HG02885 (cell line): ENCODE data around the gene NRP1.

Experiments used
- ATAC-seq: cut with Tn5 transposase; IDR thresholded peaks from one replicate; pipeline ENCODE4 v1.9.1; 2021; ENCODE audit warnings: mild to moderate bottlenecking; ENCODE audit not compliant: unreplicated experiment, poor library complexity

The NRP1 gene

GRCh38 chr10:33243703-33244102, 90.8 kb downstream of the NRP1 start:
- no peak for ATAC-seq

- no peak for ATAC-seq
Measured at GRCh38 chr10:33242931-33243330, 91.5 kb downstream of the NRP1 start.

- no peak for ATAC-seq
Measured at GRCh38 chr10:33241351-33241750, 93.1 kb downstream of the NRP1 start.

DNA sequence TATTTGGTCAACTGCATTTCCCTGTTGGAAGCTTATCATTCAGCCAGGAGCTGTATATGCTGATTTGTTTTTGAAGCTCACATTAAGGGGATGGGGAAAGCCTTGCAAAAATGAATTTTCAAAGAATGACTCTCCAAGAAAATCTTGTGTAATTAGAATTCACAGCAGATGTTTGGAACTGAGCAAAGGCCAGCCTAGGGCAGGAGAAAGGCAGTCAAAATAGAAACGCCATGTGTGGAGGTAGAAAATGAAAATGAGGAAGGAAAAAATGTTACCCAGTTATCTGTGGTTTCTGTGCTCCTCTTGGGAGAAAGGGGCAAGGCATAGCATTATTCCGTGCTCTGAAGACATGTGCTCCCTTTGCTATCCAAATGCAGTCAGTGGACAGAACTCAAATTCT, 93.5 kb downstream of the NRP1 start:
- ATAC-seq: no peak

DNA sequence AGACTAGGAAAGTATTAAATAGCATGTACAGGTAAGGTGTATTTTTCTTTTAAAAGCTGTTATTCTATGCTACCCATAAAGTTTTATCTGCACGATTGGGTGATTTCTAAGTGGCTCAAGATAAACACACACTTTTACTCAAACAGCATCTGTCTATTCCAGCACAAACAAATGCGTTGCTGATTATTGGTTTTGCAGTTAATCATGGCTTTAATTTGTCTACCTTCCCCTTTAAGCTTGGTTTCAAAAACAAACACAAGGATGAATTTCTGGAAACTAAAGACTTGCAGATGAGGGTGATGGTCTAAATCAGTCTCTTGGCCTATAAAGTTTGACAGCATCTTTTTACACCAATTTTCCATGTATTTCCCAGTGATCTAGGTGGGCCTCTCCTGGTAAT, 94.2 kb downstream of the NRP1 start:
- ATAC-seq: no peak

DNA sequence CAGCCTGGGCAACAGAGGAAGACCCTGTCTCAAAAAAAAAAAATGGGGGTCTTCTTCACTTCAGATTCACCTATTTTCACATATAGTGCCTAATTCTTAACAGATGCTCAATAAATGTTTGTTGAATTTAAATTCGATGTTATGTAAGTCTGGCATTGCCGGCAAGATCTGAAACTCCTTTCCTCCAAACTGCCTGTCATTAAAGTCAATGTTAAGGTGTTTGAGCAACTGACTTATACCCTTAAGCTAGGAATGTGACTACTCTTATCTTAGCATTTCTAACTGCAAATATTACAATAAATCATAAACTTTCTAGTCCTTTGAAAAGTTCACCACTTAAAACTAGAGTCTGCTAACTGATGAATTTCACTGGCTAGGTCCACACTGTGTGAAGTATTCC, 95.2 kb downstream of the NRP1 start:
- ATAC-seq: no peak

GRCh38 chr10:33238643-33239042, 95.8 kb downstream of the NRP1 start:
- no peak for ATAC-seq

GRCh38 chr10:33237736-33238624, 96.5 kb downstream of the NRP1 start:
- ATAC-seq: no peak

- no peak for ATAC-seq
Measured at GRCh38 chr10:33236916-33237315, 97.6 kb downstream of the NRP1 start.

- no peak for ATAC-seq
Measured at GRCh38 chr10:33235951-33236350, 98.5 kb downstream of the NRP1 start.

DNA sequence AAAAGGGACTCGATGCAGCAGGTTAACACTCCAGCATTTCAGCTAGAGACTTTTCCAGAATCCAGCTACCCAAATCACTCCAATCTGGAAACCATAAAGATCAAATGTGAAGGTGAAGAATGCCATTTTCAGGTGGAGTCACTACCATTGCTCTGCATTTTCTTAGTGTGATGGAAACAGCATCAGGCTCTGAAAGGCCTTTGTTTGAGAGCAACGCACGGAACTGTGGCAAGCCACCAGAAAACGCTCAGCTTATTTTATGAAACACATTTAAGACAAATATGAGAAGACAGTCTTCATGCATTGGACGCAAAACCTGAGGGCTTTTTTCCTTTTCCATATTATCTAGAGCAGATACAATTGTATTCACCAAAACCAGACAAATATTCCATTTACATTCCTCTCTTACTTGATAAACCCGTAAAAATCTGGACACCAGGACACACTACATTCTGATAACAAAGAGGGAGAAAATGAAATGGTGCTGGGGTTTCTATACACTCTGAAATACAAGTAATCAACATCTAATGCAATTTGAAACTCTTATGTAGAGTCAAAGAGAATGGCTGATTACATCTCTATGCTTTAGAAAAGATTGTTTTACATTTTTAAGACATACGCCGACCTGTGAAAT, 99.1 kb downstream of the NRP1 start:
- ATAC-seq: no peak

GRCh38 chr10:33234831-33235237, 99.6 kb downstream of the NRP1 start:
- no peak for ATAC-seq

GRCh38 chr10:33233635-33234034, 100.8 kb downstream of the NRP1 start:
- no peak for ATAC-seq

DNA sequence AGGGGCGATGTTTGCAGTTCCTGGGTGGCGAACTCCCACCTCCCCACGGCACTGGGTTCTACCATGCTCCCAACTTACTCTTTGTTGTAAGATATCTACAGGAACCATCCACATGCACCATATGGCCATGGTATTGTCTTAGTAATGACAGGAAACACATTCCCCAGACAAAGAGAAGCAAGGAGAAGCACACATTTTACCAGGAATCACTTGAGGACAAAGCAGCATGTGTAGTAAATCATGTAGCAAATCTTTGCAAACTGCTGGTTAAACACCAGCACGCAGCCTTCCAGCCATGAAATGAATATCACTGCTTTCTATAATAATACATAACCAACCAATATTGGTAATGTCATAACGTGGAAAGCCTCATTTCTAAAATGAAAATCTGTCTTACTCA, 101.2 kb downstream of the NRP1 start:
- no peak for ATAC-seq

- no peak for ATAC-seq
Measured at GRCh38 chr10:33231621-33232350, 102.7 kb downstream of the NRP1 start.

DNA sequence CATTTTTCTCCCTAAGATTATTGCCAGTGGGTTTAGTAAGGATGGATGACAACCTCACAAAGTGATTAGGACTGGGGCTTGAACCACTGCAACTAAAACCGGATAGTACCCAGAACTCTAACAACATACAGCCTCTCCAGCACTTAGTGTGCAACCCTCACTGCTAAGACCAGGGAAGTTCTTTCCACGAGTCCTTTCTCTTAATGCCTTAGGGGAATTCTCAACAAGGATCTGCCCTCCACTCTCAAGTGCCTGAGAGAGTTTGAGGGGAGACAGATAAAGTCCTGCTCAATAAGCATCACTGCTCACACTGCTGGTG, 104.6 kb downstream of the NRP1 start:
- ATAC-seq: no peak

- ATAC-seq: no peak
Measured at GRCh38 chr10:33229252-33229948, 105.1 kb downstream of the NRP1 start.

GRCh38 chr10:33228426-33228825, 106.0 kb downstream of the NRP1 start:
- ATAC-seq: no peak

- ATAC-seq: no peak
Measured at GRCh38 chr10:33227489-33227888, 107.0 kb downstream of the NRP1 start.

DNA sequence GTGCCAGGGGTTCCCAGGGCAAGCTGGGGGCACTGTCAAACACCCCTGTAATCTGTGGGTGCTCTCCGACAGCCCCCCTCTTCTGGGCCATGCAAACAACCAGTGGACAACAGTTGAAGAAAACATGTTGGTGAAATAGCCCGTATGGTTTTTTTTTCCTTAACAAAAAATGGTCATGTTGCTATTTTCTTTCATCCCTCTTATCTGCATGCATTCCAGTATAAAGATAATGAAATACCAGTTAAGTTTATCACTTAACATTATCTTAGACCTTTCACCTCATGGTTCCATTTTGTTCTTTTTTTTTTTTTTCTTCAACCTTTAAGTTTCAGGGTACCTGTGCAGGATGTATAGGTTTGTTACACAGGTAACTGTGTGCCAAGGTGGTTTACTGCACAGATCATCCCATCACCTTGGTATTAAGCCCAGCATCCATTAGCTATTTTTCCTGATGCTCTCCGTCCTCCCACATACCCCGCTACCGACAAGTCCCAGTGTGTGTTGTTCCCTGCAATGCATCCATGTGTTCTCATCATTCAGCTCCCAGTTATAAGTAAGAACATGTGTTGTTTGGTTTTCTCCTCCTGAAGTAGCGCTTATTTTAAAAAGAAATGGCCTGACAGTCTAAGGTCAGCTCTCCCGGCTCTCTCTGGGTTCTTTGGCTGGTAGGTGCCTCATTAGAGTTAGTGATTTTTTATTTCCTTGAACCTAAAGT, 110.1 kb downstream of the NRP1 start:
- no peak for ATAC-seq
